VCaP (cell line): ENCODE results near the gene ZNF264.

ENCODE experiments used
- H3K27ac ChIP-seq: fragments of 450-650 bp; 2 replicates; pipeline ENCODE4 v1.5.1; 2017
- CTCF ChIP-seq: fragments of 450-650 bp; conservative IDR thresholded peaks from 2 replicates; pipeline ENCODE4 v1.5.1; 2017; ENCODE audit warnings: mild to moderate bottlenecking, moderate library complexity

ZNF264 gene

GRCh38 chr19:57191141-57192076, at the start of gene ZNF264:
Gene ZNF264 (plus strand): TSS chr19:57191500. CDS start chr19:57191914, 414 bp downstream.
- H3K27ac ChIP-seq: peak within 1 kb of the TSS; percentile 94
- no peak for TF ChIP-seq CTCF

- no peak overlapping the region for H3K27ac ChIP-seq
- TF ChIP-seq CTCF: no peak
Observed at GRCh38 chr19:57141699-57142098, 49.6 kb upstream of the ZNF264 start.

GRCh38 chr19:57152921-57153320, 38.4 kb upstream of the ZNF264 start:
- no peak overlapping the region for H3K27ac ChIP-seq
- no peak for TF ChIP-seq CTCF

- TF ChIP-seq CTCF: no peak
Observed at GRCh38 chr19:57161985-57162539, 29.2 kb upstream of the ZNF264 start.

GRCh38 chr19:57165846-57166245, 25.5 kb upstream of the ZNF264 start:
- no peak for TF ChIP-seq CTCF
- no peak overlapping the region for H3K27ac ChIP-seq

More at GRCh38 chr19:57161985-57162539, 29.2 kb upstream of the ZNF264 start:
- no peak overlapping the region for H3K27ac ChIP-seq

GRCh38 chr19:57167385-57167784, 23.9 kb upstream of the ZNF264 start, which contains the start of gene DUXA:
Gene DUXA (minus strand): TSS chr19:57167485. CDS start chr19:57167443, 42 bp downstream.
- H3K27ac ChIP-seq: no peak within 1 kb of the TSS
- no peak for TF ChIP-seq CTCF

GRCh38 chr19:57171551-57172081, 19.7 kb upstream of the ZNF264 start:
- TF ChIP-seq CTCF: no peak
- H3K27ac ChIP-seq: peak overlapping the region; percentile 77
